Heart right ventricle (tissue), 16 donors: ENCODE data around the gene PLEKHM3. TPM values are rescaled to one million over a fixed set of nuclear protein-coding genes. Genes with fewer than 3 reads are reported as not detected.
A peak's percentile ranks its signal among the peaks of the same experiment; 100 is the strongest.

Source experiments
- ATAC-seq, 8 donors: fragments of 200-7000 bp; cut with Tn5 transposase; one replicate each; pipeline ENCODE4 v1.9.1; 2020; ENCODE audit warnings: mild to moderate bottlenecking in 8 of 8, moderate library complexity in 8 of 8, moderate number of reproducible peaks in 1 of 8
- DNase-seq, 2 donors: peaks; one replicate each; pipeline ENCODE4 v3.0.0-alpha.2; 2020
- H3K27ac ChIP-seq, 10 donors: fragments of 200-600 bp; sonication (generic) in 2 of 10; one replicate each; pipeline versions ENCODE4 v1.5.0 to v1.8.0; 2020 to 2022; ENCODE audit warnings: mild to moderate bottlenecking in 3 of 10
- H3K27me3 ChIP-seq, 7 donors: fragments of 200-600 bp; one replicate each; pipeline ENCODE4 v1.8.0; 2021 to 2022; ENCODE audit warnings: mild to moderate bottlenecking in 2 of 7
- H3K36me3 ChIP-seq, 9 donors: fragments of 200-600 bp; sonication (generic) in 1 of 9; one replicate each; pipeline versions ENCODE4 v1.5.0 to v1.8.0; 2020 to 2022; ENCODE audit warnings: mild to moderate bottlenecking in 2 of 9
- H3K4me1 ChIP-seq, 9 donors: fragments of 200-600 bp; sonication (generic) in 1 of 9; one replicate each; pipeline versions ENCODE4 v1.5.0 to v1.8.0; 2020 to 2022; ENCODE audit warnings: mild to moderate bottlenecking in 4 of 9
- H3K4me3 ChIP-seq, 10 donors: fragments of 200-600 bp; sonication (generic) in 2 of 10; one replicate each; pipeline versions ENCODE4 v1.5.0 to v1.8.0; 2020 to 2022; ENCODE audit warnings: mild to moderate bottlenecking in 7 of 10, moderate library complexity in 2 of 10
- H3K9me3 ChIP-seq, 11 donors: fragments of 200-600 bp in 10 of 11; sonication (generic) in 2 of 11; one replicate each; pipeline versions ENCODE4 v1.5.0 to v1.8.0; 2013 to 2022; ENCODE audit warnings: mild to moderate bottlenecking in 2 of 11, control low read depth in 1 of 11, moderate library complexity in 1 of 11
- CTCF ChIP-seq, 9 donors: fragments of 200-600 bp; sonication (generic) in 2 of 9; IDR thresholded peaks; one replicate each; pipeline versions ENCODE4 v1.5.0 to v1.8.0; 2021 to 2022; ENCODE audit warnings: antibody characterized with exemption in 9 of 9, mild to moderate bottlenecking in 5 of 9, moderate library complexity in 1 of 9
- WGBS, 2 donors: extraction: QIAGEN DNeasy Blood & Tissue Kit; methylation state at CpG; one replicate each; pipeline ENCODE4 v1.1.7; 2013; ENCODE audit warnings: inconsistent platforms in 1 of 2; 5-methylcytosine and 5-hydroxymethylcytosine counted together
- intact Hi-C, 10 donors: fragments of 100-400 bp; cut with DNase I; formaldehyde crosslinking; loops; one replicate each; pipeline versions ENCODE4 v1.11.1 to v1.14.2; 2022
- polyA plus RNA-seq, 2 donors: library from polyadenylated mRNA; stranded (reverse); fragments of 200-250 nt; gene quantifications; one replicate each; pipeline ENCODE4 v1.2.3, GENCODE V29; 2013
- total RNA-seq, 10 donors: library from RNA; stranded (reverse); fragmentation: NEBNext Ultra II Directional in 3 of 10; extraction: Animal tissue kit (Norgen Biotek cat#: 25700) in 3 of 10; gene quantifications; one replicate each; pipeline versions ENCODE4 v1.2.1 to v1.2.4, GENCODE V29; 2021 to 2023
- donor health status: Arrhythmogenic right ventricular cardiomyopathy.
- donor health status: ischemic (EF 13 %, LVEDD 7.1; RV severe dilation, severe dysfunction).
- donor health status: healthy with polysubstance abuse.
- donor health status: DM: no; HTN: yes; CAD: no.
- donor health status: DM: no; HTN: no; CAD: no.
- donor health status: ischemic (EF 25% LVEDD 6.9; RV normal size, moderate dysfunction).
- donor health status: ischemic (EF 25% LVEDD 5.7; RV mildly dilated, moderate dysfunction).
- donor health status: healthy.
- donor health status: DM: yes; HTN: yes; CAD: no.
- donor health status: Ischemic cardiomyopathy.
- donor health status: ischemic (EF 35%, LVEDD 5.7; RV mildly dilated, moderate dysfunction).
- donor health status: nonischemic (EF 11% LVEDD 7.7; RV severe dilation, severe dysfunction).
- donor health status: DM: yes; HTN: yes; CAD: no.
- donor health status: PGD.
- donor health status: ischemic (EF 29% LVEDD 5.4; RV normal size, mild dysfunction).
- donor health status: nonischemic (EF 23%, LVEDD 6.1; RV moderate dilation, normal function).

PLEKHM3 gene
- total and polyA plus RNA-seq, 12 donors: 2.5 to 16.2 (median 14.9) TPM

GRCh38 chr2:208033701-208034502, 8.6 kb upstream of the PLEKHM3 start:
- H3K27ac ChIP-seq: no peak overlapping the region
- no peaks in the 10 kb centered on the region for H3K27me3 ChIP-seq
- DNase-seq (peak in 1 of 2 donors; percentile 32), ATAC-seq (peak in 5 of 8 donors; percentile 39 to 81 (median 61))
- H3K4me3 ChIP-seq: no peak overlapping the region
- peaks cover 0 to 12% (median 5%) of the 10 kb centered on the region in 9 donors for H3K4me1 ChIP-seq
- TF ChIP-seq CTCF (IDR thresholded peaks at IDR 0.05): peak in 8 of 9 donors; percentile 22 to 58 (median 42)
- 50 to 59% methylated on average over 4 of the region's 4 CpGs for WGBS, 2 donors
- H3K9me3 ChIP-seq: peaks cover 0 to 6% (median 0%) of the 10 kb centered on the region in 11 donors
- H3K36me3 ChIP-seq: no peaks in the 10 kb centered on the region
- intact Hi-C loops: loop anchor here in 5 of 10 donors (5.0 to 10.0 kb wide), 3 partner anchors 59 to 287 kb away; partner anchors contain the start of gene FZD5 (in 3 of the 5)

GRCh38 chr2:208031608-208032019, 6.3 kb upstream of the PLEKHM3 start:
- peak overlapping the region in 2 of 10 donors; percentile 3 to 33 for H3K27ac ChIP-seq
- H3K4me1 ChIP-seq: peaks cover 0 to 12% (median 5%) of the 10 kb centered on the region in 9 donors
- DNase-seq (no peak), ATAC-seq (peak in 7 of 8 donors; percentile 20 to 75 (median 66))
- intact Hi-C loops: loop anchor here in 5 of 10 donors (5.0 to 10.0 kb wide), 3 partner anchors 57 to 284 kb away; partner anchors contain the start of gene FZD5 (in 3 of the 5)
- TF ChIP-seq CTCF (IDR thresholded peaks at IDR 0.05): no peak
- H3K9me3 ChIP-seq: peaks cover 0 to 6% (median 0%) of the 10 kb centered on the region in 11 donors
- H3K36me3 ChIP-seq: no peaks in the 10 kb centered on the region
- WGBS, 2 donors: 24 to 25% methylated on average over 7 of the region's 7 CpGs
- H3K4me3 ChIP-seq: no peak overlapping the region
- H3K27me3 ChIP-seq: no peaks in the 10 kb centered on the region

- ATAC-seq (peak in 4 of 8 donors; percentile 5 to 34 (median 22)), DNase-seq (no peak)
- H3K27me3 ChIP-seq: no peaks in the 10 kb centered on the region
- peak overlapping the region; percentile 71 to 98 (median 84) for H3K4me3 ChIP-seq
- peak overlapping the region; percentile 62 to 94 (median 79) for H3K27ac ChIP-seq
- TF ChIP-seq CTCF (IDR thresholded peaks at IDR 0.05): no peak
- no peaks in the 10 kb centered on the region for H3K9me3 ChIP-seq
- 68% methylated on average over 10 of the region's 10 CpGs for WGBS, 2 donors
- H3K36me3 ChIP-seq: no peaks in the 10 kb centered on the region
- intact Hi-C loops: loop anchor here in 1 of 10 donors (5.0 kb wide), 1 partner anchor 258 kb away; the partner anchor contains the start of gene FZD5
- H3K4me1 ChIP-seq: peaks cover 0 to 30% (median 23%) of the 10 kb centered on the region in 9 donors
These were observed 472 bp upstream of the PLEKHM3 start for GRCh38 chr2:208025814-208026184.

- 94 to 98% methylated on average over 3 of the region's 3 CpGs for WGBS, 2 donors
- intact Hi-C loops: no loop called here
- H3K27me3 ChIP-seq: no peaks in the 10 kb centered on the region
- peaks cover 0 to 12% (median 0%) of the 10 kb centered on the region in 9 donors for H3K36me3 ChIP-seq
- no peak for TF ChIP-seq CTCF (IDR thresholded peaks at IDR 0.05)
- no peaks in the 10 kb centered on the region for H3K9me3 ChIP-seq
- DNase-seq (no peak), ATAC-seq (no peak)
- H3K4me3 ChIP-seq: peak overlapping the region in 7 of 10 donors; percentile 71 to 98 (median 77)
- peaks cover 0 to 30% (median 23%) of the 10 kb centered on the region in 9 donors for H3K4me1 ChIP-seq
- H3K27ac ChIP-seq: no peak overlapping the region
These were observed 1.2 kb downstream of the PLEKHM3 start for GRCh38 chr2:208024091-208024490.
